GM19452 (cell line): ENCODE measurements around the gene ZNF777.

Experiments
- ATAC-seq: cut with Tn5 transposase; IDR thresholded peaks from one replicate; pipeline ENCODE4 v1.9.1; 2021; ENCODE audit not compliant: unreplicated experiment

Gene ZNF777

DNA sequence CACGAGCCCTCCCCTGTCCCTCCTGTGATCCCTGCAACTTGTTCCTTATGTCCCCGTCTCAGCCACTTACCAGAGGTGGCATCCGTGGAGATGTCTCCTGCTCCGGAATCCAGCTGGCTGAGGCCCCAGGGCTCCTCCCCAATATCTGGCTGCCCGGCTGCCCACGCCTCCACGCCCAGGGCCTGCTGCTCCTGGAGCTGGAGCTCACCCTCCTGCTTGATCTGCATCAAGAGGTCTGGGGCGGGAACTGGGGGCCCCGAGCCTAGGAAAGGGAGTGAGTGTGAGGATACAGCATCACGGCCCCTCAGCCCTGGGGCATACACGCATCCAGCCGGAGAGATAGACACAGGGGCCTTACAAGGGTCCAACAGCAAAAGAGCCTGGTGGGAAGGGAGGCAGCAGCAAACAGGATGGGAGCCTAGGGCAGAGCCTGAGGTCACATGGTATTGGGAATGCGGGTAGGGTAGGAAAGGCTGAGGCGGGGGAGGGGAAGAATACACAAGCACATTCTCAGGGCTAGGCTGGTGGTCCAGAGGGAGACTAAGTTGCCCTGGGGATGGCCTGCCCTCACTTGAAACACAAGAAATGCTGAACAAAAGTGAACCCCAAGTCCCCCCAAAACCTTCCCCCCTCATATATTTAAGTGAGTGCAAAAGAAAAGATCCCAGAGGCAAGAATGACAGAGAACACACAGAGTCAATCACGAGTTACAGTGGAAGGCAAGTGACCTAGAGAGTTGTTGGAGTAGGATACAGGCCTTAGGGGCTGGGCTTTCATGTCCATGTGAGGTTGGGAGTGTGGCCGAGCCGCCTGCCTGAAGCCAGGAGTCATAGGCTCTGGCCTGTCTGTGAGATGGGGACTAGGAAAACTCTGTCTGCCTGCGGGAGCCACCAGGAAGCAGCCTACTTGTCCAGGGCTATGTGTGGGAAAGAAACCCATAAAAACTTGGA lies 16.9 kb upstream of the ZNF777 start:
- ATAC-seq, result no peak

DNA sequence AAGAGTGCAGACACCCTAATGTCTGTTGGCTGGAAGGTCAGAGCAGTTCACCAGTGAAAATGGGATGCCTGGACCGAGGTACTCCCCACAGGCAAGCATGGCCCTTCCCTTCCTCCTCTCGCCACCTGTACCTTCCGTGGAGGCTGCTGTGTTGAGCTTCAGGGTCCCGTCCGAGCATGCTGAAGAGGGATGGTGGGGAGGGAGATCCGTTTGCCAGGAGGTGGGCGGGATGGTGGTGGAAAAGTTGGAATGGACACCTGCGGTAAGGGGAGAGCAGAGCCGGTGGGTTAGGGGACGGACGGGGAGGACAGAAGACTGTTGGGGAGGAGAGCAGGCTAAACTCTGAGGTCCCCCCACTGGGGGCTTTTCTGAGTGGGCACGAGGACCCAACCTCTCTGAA lies 15.9 kb upstream of the ZNF777 start:
- no peak for ATAC-seq

DNA sequence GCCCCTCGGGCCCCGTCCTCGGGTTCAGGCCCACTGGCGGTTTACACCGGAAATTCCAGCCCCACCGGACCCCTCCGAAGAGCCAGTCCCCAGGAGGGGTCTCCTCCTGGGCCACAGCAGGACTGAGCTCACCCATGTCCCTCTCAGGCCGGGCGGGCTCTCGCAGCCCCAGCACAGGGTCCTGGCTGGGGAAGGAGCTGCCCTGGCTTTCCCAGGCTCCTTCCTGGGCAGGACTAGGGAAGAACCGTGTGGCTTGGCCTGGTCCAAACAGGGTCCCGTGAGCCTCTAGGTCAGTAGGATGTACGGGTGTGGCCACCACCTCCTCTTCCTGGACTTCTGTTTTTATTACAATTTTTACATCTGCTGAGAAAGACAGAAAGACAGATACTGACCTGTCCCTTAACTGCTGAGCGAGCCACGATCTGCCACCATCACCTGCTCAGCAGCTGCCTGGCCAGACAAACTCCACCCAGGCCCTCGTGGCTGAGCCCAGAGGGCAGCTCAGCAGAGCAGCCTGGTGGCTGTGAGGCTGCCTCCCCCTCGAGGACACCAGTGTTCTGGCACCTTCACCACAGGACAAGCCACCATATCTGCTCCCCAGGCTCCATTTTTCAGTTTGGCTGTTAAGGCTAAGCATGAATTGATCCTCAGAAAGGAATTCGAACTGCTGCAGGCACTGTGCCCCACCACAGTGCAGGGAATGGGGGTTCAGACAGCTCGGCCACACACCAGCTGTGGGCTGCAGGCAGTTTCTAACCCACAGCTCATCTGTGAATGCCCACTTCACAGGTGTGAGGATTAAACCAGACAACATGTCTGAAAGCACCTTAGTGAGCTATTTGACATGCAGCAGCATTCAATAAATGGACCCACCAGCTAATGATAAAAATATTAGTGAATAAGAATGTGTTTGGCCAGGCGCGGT lies 14.5 kb upstream of the ZNF777 start:
- ATAC-seq, result no peak

DNA sequence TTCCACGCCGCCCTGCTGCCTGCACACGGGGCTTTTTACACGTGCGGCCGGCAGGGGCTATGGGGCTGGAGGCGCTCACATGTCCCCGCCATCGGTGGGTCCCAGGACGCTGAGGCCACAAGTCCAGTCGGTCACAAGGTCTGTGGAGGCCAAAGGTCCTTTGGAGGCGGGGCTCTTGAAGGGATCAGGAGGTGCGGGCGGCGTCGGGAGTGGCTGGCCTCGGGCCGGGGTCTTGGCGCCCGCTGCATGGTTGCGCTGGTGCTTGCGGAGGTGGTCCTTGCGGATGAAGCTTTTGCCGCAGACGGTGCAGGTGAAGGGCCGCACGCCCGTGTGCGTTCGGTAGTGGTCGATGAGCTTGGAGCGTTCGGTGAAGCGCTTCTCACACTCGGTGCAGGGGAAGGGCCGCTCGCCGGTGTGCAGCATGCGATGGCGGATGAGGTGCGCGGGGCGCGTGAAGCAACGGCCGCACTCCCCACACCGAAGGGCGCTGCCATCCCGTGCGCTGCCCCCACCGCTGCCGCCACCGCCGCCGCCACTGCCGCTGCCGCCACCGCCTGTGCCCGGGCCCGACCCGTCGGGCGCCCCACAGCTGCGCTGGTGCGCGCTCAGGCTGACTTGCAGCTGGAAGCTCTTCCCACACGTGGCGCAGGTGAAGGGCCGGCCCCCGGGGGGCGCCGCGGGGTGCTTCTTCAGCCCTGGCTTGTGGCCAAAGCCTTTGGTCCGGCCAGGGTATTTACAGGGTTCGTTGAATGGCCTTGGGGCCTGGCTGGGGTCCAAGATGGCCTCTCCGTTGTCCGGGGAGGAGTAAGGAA lies 13.7 kb upstream of the ZNF777 start:
- ATAC-seq, result no peak

DNA sequence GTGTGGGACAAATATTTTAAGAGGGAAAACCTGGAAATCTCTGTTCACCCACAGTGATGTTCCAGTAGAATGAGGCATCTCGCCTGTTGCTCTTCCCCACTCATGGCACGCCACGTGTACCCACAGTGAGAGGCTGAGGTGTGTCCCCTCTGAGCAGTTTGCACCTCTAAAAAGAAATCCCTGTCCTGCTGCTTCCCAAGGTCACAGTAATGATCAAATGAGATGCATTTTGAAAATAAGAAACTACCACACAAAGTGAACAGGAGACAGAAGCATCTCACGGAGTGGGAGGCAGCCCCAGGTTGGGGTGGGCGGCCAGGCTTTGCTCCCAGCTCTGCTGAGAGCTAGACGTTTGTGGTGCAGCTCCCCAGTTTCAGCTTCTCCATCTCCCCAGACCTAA lies 12.4 kb upstream of the ZNF777 start:
- ATAC-seq, result no peak

DNA sequence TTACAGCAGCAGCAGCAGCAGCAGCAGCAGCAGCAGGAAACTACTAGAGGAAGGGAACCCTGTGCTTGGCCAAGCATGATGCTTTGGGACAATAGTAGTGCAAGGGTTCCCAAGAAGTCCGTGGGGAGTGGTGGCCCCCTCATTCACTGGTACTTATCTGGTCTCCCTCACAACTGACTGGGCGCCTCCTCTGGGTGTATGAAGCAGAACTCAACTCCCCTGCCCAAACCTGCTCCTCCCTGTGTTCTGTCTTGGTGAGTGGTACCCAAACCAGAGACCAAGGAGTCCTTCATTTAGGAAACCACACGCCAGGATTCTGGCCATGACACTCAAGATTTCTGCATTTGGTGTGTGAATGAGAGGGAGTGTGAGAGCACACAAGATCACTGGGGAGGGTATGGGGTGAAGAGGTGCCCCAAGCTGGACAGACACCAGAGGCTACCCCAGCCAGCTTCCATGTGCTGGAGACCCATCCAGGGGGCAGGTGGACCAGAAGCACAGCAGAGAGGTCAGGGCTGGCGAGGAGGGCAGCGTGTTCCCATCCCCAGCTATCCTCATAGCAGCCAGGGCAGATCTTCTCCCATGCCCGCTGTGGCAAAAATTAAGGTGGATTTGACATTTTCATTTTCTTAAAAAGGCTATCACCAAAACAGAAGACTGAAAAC lies 10.6 kb upstream of the ZNF777 start:
- ATAC-seq, result no peak

DNA sequence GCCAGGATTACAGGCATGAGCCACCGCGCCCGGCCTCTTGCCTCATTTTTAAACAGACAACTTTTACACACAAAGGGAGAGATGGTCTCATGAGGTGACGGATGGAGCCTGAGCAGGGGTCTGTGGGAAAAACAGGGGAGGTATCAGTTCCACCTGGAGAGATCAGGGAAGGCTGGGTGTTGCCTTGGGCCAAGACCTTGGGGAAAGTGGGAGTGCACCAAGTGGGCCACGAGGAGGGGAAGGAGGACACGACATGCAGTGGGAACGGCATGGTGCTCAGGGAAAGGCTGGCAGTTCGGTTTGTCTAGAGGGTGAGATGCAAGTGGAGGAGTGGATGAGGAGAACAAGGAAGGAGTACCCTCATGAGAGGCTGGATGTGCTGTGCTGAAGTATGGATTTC lies 8.9 kb upstream of the ZNF777 start:
- no peak for ATAC-seq

DNA sequence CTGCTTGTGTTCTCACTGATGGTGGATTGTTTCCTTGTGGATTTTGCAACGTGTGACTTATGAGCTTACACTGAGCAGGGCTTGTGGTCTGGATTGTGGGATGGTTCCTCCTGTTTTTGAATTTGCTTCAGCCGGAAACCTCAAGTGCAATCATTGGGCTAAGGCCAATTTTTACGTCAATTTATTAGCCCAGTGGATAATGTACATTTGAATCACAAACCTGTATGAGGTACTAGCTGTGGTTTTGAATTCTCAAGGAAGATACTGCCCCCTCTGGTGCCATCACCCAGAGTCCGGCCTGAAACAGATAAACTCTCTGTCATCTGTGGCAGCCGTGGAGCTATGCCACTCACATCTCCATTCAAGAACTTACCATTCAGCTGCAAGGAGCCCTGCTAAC lies 7.3 kb upstream of the ZNF777 start:
- ATAC-seq, result no peak

DNA sequence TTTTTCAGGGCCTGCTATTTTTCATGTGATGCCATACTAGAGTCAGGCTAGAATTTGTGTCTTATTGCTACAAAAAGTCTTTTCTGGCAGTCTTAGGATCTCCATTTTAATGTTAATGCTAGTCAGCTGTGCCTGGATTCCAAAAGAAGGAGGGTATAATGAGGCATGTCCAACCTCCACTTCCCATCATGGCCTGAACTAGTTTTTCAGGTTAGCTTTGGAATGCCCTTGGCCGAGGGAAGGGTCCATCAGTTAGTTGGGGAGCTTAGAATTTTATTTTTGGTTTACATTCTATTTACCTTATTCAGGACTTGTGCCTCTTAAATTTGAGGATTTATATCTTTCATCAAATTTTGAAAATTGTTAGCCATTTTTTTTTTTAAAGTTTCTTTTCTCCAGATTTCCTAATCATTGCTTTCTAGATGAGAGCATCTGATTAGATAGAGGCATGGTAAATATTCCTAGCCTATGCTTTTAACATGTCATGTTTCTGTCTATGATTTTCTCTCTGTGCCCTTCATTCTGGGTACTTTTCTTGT lies 6.5 kb upstream of the ZNF777 start:
- ATAC-seq, result no peak

DNA sequence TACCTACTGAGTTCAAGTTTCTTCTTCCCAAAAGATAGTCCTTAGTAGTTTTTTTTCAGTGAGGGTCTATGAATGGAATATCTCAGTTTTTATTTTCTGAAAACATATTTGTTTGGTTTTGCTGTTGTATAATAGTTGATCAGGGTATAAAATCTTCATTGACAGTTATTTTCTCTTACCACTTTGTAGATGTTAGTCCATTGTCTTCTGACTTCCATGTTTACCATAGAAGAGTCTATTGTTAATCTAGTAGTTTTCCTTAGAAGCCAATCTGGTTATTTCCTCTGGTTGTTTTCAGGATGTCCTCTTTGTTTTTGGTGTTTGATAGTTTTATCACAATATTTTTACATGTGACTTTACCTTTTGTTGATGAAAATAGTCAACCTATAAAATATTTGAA lies 5.5 kb upstream of the ZNF777 start:
- ATAC-seq, result no peak

DNA sequence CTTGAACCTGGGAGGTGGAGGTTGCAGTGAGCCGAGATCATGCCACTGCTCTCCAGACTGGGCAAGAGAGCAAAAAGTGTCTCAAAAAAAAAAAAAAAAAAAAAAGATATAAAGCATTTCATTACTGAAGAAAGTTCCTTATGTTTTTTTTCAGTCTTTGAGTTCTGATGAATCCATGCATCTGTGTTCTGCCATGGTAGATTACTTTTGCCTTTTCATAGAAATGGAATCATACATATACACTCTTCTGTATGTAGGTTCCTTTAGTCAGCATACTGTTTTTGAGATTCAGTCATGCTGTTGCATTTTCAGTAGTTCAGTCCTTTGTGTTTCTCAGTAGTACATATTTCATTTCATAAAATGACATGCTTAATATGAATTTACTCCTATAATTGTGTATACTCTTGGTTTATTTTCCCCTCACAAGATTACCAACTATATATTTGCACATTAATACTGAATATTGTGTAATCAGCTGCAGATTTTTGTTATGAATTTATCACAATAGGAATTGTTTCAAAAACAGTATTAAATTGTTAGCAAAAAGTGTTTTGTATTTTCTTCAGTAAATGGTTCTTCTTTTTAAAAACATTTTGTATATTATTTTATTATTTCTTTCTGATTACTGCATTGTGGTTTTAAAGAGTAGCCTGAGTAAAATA lies 2.8 kb upstream of the ZNF777 start:
- no peak for ATAC-seq

DNA sequence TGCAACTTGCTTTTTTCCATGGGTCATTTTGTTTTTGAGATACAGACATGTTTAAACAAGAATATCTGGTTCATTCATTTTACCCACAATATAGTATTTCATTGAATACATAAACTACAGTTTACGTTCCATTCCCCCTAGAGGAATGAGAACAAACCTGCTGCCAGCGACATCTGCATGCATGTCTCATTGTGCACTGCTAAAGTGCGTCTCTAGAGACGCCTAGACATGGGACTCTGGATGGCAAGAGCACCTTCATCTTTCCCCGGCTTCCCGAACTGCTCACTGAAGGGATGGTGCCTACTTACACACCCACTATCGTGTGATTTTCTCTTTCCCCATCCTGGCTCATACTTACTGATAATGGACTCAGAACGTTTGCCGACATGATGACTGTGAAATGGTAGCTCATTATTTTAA lies 1.2 kb upstream of the ZNF777 start:
- no peak for ATAC-seq

DNA sequence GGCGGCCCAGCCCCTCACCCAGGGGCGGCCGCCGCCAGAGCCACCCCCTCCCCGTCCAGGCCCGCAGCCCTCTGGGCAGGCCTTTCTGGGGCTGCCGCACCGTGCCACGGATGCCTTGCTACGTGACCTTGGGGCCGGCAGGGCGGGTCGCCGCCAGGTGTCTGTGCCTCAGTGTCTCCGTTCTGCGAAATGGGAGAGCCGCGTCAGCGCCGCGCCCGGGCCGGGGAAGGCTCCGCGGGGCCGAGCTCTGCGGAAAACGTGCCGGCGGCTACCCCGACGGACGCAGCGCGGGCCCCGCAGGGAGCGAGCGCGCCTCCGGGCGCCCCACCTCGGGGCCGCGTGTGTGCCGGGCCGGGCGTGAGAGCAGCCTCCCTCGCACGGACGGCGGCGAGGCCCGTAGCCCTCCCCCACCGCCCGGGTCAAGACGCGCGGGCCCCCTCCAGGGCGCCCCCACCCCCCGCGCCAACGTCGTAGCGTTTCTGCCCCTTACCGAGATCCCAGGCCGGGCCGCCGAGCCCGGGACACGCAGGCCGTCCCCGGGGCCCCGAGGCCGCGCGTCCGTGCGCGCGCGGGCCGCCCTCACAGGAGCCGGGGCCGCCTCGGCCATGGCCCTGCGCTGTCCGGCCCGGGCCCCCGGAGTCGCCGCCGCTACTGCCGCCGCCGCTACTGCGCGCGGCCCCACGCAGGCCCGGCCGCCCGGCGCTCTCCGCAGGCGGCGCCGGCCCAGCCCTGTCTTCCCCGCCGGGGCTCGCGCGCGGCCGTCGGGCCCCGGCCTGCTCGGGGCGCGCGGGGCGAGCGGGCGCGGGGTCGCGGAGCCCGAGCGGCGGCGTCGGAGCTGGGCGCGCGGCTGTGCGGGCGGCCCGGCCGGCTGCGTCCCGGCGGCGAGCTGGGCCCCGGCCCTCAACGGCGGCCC lies 1.1 kb downstream of the ZNF777 start:
- peak; percentile 36 for ATAC-seq

DNA sequence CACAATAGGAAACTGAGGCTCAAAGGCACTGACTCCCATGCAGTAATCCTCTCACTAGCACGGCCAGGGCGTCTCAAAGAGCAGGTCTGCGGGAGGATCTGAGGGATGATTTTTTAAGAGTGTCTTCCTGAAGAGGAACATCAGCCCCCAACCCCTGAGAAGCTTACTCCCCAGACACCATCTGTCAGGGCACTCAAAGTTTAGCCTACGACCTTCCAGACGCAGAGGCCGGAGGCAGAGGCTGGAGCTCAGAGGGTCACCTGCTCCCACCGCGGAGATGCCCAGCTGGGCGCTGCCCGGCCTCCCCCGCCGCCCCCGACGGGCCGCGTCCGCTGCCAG lies 1.7 kb downstream of the ZNF777 start:
- no peak for ATAC-seq

DNA sequence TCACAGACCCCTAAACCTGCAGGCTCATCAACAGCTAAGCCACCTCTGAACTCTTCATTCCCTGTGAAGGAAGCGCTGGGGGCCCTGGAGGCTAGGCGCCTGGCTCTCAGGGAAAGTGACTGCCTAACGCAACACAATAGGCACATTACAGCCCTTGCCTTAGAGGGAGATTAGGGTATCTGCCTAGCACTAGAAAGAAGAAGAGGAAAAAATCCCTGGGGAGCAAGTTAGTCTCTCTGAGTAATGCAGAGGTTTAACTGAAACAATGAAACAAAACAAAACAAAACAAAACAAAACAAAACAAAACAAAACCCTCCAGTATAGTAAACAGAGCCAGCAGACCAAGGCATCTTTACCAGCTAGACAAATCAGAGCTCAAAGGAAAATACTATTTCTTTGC lies 2.6 kb downstream of the ZNF777 start:
- no peak for ATAC-seq

DNA sequence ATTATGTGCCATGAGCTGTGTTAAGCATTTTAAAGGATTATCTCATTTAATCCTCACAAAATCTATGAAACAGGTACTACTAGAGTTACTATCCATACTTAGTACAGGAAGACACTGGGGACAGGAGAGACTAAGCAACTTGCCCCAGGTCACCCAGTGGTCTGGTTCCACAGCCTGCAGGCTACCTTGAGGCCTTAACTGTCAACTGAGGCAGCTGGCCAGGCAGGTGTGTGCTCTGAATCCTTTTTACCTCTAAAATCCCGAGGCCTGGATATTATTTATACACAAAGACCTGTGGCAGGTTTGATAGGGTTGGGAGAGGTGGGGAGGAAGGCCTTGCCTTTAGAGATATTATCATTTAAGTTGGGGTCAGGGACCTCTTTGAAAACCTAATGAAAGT lies 3.1 kb downstream of the ZNF777 start:
- no peak for ATAC-seq

DNA sequence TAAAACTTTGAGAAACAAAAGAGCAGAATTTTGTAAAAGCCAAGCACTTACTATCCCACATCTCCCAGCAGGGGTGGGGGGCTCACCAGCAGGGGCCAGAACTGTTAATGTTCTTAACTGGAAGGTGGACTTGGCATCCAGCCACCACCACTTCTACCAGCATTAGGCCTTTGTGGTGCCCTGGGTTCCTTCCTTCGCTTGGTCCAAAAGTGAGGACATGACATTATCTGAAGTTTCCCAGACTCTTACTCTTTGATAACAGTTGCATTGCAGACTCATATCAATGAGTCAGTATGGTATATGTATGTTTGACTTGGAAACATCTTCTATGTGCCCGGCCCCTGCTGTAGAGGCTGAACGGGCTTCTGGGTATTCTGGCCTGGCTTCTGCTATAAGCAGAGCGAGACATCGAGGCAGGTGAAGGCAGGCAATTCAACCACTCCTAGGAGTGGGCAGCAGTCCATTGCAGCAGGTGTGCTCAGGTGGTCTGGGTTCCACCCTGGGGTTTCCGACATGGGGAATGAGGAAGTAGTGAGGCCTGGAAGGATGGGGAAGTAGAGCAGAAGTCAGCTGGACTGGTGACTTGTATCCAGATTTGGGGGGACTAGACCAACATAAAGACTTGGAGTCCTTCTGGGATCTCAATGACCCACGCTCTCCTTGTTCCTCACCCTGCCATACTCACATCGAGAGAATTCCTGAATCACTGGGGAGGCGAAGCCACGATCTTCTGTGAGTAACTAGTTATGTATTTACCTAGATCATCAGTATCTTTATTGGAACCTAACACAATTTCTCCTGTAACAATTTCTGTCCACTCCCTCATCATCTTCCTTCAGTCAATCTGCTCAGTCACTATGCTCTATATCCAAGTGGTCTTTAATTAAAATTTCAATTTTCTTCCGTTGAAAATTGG lies 4.1 kb downstream of the ZNF777 start:
- no peak for ATAC-seq
